ENCODE data around the gene NISCH. TPM values are rescaled to one million over a fixed set of nuclear protein-coding genes. Genes with fewer than 3 reads are reported as not detected.

Gene NISCH
- 11.4 to 14.9 TPM (median 12.8 TPM) in 5 replicates for total RNA-seq (2022; extraction: Qiagen RNA extraction)

DNA sequence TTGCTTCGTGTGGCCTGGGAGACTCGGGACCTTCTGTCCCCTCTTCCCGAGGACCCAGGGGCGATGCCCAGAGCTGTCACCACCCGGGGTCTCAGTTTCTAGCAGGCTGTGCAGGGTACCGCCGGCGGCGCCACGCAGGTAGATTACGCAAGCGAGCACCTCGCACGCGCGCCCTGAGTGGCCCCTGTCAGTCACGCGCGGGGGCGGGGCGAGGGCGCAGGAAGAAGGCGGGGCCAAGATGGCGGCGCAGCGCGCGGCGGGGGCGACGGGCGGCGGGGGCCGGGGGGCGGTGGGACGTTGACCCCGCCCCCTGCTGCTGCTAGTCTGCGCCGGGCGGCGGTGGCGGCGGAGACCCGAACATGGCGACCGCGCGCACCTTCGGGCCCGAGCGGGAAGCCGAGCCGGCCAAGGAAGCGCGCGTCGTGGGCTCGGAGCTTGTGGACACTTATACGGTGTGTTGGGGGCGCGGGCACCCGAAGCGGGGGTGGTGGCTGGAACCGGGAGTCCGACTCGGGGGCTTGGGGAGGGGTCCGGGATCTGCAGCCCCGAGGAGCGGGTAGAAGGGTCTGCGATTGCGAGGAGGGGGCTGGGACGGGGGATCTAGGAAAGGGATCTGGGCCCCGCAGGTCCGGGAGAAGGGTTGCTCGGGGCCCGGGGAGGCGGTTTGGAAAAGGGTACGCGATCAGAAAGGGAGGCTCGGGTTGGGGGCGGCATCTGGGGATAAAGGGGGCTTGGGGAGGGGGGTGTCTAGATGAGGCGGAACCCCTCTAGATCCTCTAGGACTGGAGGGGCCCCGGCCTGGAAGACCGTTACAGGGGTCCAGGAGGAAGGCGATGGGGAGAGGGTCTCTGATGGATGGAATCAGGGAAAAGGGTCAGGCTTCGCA is at the start of gene NISCH:
Gene NISCH (plus strand): TSS at position 322 of the 886 bp plus-strand sequence. CDS start 38 bp downstream, at position 360.

DNA sequence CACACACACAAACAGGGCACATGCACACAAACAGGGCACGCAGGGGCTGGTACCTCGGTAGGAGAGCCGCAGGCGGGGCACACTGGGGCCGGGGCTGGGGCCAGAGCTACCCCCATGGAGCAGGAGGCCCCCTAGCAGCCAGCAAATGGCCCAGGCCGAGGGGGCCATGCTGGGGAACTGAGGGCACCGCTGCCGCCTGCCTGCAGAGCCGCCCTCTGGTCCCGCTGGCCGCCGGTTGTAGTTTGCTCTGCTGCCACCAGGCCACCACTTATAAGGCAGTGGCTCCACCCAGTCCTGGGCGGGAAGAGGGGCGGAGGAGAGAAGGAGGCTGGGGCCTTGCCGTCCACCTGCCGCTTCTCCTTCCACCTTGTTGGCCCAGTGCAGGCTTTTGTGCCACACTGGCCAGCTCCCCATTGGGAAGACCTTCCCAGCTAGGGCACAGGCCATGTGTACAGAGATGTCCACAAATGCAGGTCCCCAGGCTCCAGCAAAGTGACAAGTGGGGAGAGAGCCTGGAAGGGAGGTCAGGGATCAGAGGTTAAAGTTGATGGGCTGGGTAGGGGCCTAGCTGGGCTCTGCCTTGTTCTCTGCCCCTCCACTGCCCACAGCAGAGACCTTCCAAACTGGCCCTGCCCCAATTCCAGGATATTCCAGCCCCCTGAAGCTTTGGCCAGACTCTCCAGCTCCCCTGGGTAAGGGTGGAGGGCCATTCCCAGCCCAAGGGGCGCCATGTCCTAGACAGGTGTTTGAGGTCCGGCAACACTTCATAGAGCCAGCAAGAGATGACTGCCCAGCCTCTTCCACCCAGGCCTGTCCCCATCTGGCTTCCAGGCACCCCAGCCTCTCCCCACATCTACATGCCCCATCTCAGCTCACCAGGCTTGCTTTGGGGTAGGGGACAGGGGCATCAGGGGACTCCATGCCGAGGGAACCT is 10.3 kb upstream of the NISCH start, which contains the start of gene SEMA3G:
Gene SEMA3G (minus strand): TSS at position 244 of the 934 bp plus-strand sequence. CDS start 76 bp downstream, at position 168.

GRCh38 chr3:52453496-52454249 is 1.7 kb upstream of the NISCH start, which contains the start of gene TNNC1:
TNNC1 (minus strand) TSS chr3:52454041; CDS start chr3:52454015, 26 bp downstream.

DNA sequence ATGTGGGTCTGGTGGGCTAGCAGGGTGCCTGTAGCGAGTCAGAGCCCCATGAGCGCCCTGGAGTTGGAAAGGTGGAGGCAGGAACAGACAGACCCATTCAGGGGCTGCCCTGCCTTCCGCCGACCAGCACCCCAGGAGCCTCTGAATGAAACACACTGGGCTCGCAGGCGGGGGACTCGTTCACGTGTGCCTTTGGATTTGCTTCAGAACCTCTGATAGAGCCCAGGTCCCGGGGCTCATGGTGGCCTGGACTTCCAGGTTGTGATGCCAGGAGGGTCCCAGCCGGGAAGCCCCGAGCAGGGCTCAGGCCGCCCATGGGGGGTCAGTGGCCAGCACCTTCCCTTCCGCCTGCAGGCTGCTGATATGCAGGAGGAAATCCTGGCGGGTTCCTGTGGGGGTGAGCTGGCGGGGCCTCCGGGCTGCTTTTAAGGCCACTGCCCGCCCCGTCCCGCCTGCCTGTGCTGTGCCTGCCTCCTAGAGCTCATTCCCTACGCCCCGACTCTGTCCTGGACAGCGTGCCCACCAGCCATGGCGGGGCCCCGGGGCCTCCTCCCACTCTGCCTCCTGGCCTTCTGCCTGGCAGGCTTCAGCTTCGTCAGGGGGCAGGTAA is 39.6 kb downstream of the NISCH start, which contains the start of gene STAB1:
Gene STAB1 (plus strand): TSS at position 453 of the 610 bp plus-strand sequence. CDS start 76 bp downstream, at position 529.

GRCh38 chr3:52533623-52534280 is 78.3 kb downstream of the NISCH start, which contains the start of gene NT5DC2:
NT5DC2 (minus strand) TSS chr3:52533857; CDS start chr3:52533737, 120 bp downstream.

DNA sequence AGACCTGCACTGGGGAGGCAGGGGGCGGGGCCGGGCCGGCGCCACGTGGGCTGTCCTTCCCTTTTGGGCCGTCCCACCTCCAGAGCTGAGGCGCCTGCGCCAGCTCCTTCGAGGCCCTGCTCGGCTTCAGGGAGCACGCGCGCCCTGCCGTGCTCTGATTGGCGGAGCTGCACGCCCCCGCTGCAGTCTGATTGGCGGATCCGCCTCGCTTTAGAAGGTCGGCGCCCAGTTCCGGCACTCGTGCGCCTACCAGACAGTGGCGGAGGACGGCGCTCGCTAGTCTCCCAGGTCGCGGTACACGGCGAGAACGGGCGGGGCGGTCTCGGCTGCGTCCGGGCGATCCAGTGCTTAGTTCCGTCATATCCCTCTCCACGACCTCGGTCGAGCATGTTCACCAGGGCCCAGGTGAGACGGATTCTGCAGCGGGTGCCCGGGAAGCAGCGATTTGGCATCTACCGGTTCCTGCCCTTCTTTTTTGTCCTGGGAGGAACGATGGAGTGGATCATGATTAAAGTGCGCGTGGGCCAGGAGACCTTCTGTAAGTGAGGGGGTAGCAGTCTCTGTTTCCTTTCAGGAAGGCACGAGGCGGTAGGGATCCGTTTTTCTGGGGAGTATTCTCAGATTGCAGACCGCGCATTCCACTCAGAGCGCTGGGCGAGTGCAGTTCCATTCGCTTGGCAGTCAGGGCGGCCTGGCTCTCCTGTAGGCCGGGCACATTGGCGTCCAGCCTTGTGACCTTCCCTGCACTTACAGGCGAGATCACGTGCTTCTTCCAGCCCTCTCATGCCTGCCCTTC is 81.2 kb downstream of the NISCH start, which contains the start of gene UQCC5:
Gene UQCC5 (plus strand): TSS at position 237 of the 796 bp plus-strand sequence. CDS start 151 bp downstream, at position 388.

Other genes with a start within 250 kb of the NISCH start
- gene TLR9, start 230.0 kb upstream of the NISCH start, total RNA-seq (2022; extraction: Qiagen RNA extraction): 0.02 to 0.03 TPM in 2 of 5 replicates, not detected in the others
- gene TWF2, start 216.4 kb upstream of the NISCH start, total RNA-seq (2022; extraction: Qiagen RNA extraction): 59.1 to 71.2 TPM (median 66.9 TPM) in 5 replicates
- gene PPM1M, start 209.8 kb upstream of the NISCH start, total RNA-seq (2022; extraction: Qiagen RNA extraction): 3.9 to 5.2 TPM (median 4.2 TPM) in 5 replicates
- 49.1 to 59.5 TPM (median 50.8 TPM) in 5 replicates for gene WDR82, start 177.0 kb upstream of the NISCH start, total RNA-seq (2022; extraction: Qiagen RNA extraction)
- gene GLYCTK, start 167.8 kb upstream of the NISCH start, total RNA-seq (2022; extraction: Qiagen RNA extraction): 3.0 to 4.6 TPM (median 3.9 TPM) in 5 replicates
- 0.78 to 1.2 TPM (median 0.97 TPM) in 5 replicates for gene DNAH1, start 139.3 kb upstream of the NISCH start, total RNA-seq (2022; extraction: Qiagen RNA extraction)
- 33.2 to 39.6 TPM (median 37.1 TPM) in 5 replicates for gene BAP1, start 45.6 kb upstream of the NISCH start, total RNA-seq (2022; extraction: Qiagen RNA extraction)
- gene PHF7, start 44.9 kb upstream of the NISCH start, total RNA-seq (2022; extraction: Qiagen RNA extraction): 2.2 to 3.9 TPM (median 3.4 TPM) in 5 replicates
- 0.03 to 0.16 TPM (median 0.06 TPM) in 5 replicates for gene SEMA3G, start 10.5 kb upstream of the NISCH start, total RNA-seq (2022; extraction: Qiagen RNA extraction)
- 0.63 to 1.4 TPM (median 1.2 TPM) in 5 replicates for gene TNNC1, start 1.6 kb upstream of the NISCH start, total RNA-seq (2022; extraction: Qiagen RNA extraction)
- 0.03 to 0.21 TPM (median 0.09 TPM) in 5 replicates for gene STAB1, start 39.7 kb downstream of the NISCH start, total RNA-seq (2022; extraction: Qiagen RNA extraction)
- 86.6 to 102 TPM (median 96.8 TPM) in 5 replicates for gene NT5DC2, start 78.3 kb downstream of the NISCH start, total RNA-seq (2022; extraction: Qiagen RNA extraction)
- gene UQCC5, start 81.0 kb downstream of the NISCH start, total RNA-seq (2022; extraction: Qiagen RNA extraction): 52.2 to 71.7 TPM (median 61.7 TPM) in 5 replicates
- 9.5 to 17.9 TPM (median 15.1 TPM) in 5 replicates for gene PBRM1, start 230.3 kb downstream of the NISCH start, total RNA-seq (2022; extraction: Qiagen RNA extraction)
- 84.4 to 149 TPM (median 91.0 TPM) in 5 replicates for gene GNL3, start 230.4 kb downstream of the NISCH start, total RNA-seq (2022; extraction: Qiagen RNA extraction)